ENCODE data around the gene LY6G5C. TPM values are rescaled to one million over a fixed set of nuclear protein-coding genes. Genes with fewer than 3 reads are reported as not detected.

Gene LY6G5C
- polyA plus RNA-seq (ENCODE audit: insufficient read length) = 2.7 TPM
- long read RNA-seq, donor 1, partial matches to known transcripts = 0 of 2 reads
- long read RNA-seq, donor 1, other reads (novel, unspliced or antisense) = 0 of 2 reads
- long read RNA-seq, donor 2, partial matches to known transcripts = 0 of 4 reads
- long read RNA-seq, donor 2, other reads (novel, unspliced or antisense) = 0 of 4 reads
- long read RNA-seq, donor 3, partial matches to known transcripts = 0 of 1 reads
- long read RNA-seq, donor 3, other reads (novel, unspliced or antisense) = 0 of 1 reads
- long read RNA-seq, donor 4 = 0 reads
- long read RNA-seq, donor 5, partial matches to known transcripts = 0 of 2 reads
- long read RNA-seq, donor 5, other reads (novel, unspliced or antisense) = 0 of 2 reads
- long read RNA-seq, donor 6, partial matches to known transcripts = 0 of 1 reads
- long read RNA-seq, donor 6, other reads (novel, unspliced or antisense) = 0 of 1 reads
- long read RNA-seq, donor 7, partial matches to known transcripts = 0 of 1 reads
- long read RNA-seq, donor 7, other reads (novel, unspliced or antisense) = 0 of 1 reads
- long read RNA-seq, donor 8 = 0 reads

GRCh38 chr6:31680226-31681134, at the start of gene LY6G5C:
LY6G5C (minus strand) TSS chr6:31681067; CDS start chr6:31680373, 694 bp downstream.
- DNase-seq = peak; percentile 85

- DNase-seq = peak; percentile 94
Observed at GRCh38 chr6:31729979-31730630, 49.2 kb upstream of the LY6G5C start.

- DNase-seq = peak; percentile 94
Observed at GRCh38 chr6:31729515-31729978, 48.7 kb upstream of the LY6G5C start.

- no peak for DNase-seq
Observed at GRCh38 chr6:31728767-31729514, 48.1 kb upstream of the LY6G5C start, which contains the start of gene DDAH2. DDAH2 (minus strand) TSS chr6:31729299; CDS start chr6:31729161, 138 bp downstream.

GRCh38 chr6:31727717-31728671, 47.1 kb upstream of the LY6G5C start:
- DNase-seq = no peak

GRCh38 chr6:31727034-31727716, 46.3 kb upstream of the LY6G5C start:
- DNase-seq = no peak

GRCh38 chr6:31725502-31726350, 44.9 kb upstream of the LY6G5C start:
- DNase-seq = no peak

GRCh38 chr6:31723980-31724691, 43.3 kb upstream of the LY6G5C start:
- no peak for DNase-seq

GRCh38 chr6:31723245-31723979, 42.5 kb upstream of the LY6G5C start, which contains the start of gene MPIG6B:
MPIG6B (plus strand) TSS chr6:31723373; CDS start chr6:31723384, 11 bp downstream.
- no peak for DNase-seq

GRCh38 chr6:31722173-31722572, 41.3 kb upstream of the LY6G5C start:
- DNase-seq = no peak

- no peak for DNase-seq
Observed at GRCh38 chr6:31721351-31722020, 40.6 kb upstream of the LY6G5C start, which contains the start of gene LY6G6C. LY6G6C (minus strand) TSS chr6:31721746; CDS start chr6:31721679, 67 bp downstream.

GRCh38 chr6:31720196-31720770, 39.4 kb upstream of the LY6G5C start:
- DNase-seq = no peak

- no peak for DNase-seq
Observed at GRCh38 chr6:31719001-31719400, 38.1 kb upstream of the LY6G5C start.

- DNase-seq = no peak
Observed at GRCh38 chr6:31718265-31718664, 37.4 kb upstream of the LY6G5C start.

- DNase-seq = no peak
Observed at GRCh38 chr6:31717499-31718222, 36.8 kb upstream of the LY6G5C start.
